Myometrial cell (primary cell): ENCODE data around the gene ZNF778. TPM values are rescaled to one million over a fixed set of nuclear protein-coding genes. Genes with fewer than 3 reads are reported as not detected.

Experiments used
- total RNA-seq: library from RNA; depleted of rRNA; stranded (reverse); fragments of >200 nt; gene quantifications from 2 replicates; pipeline ENCODE4 v1.2.3, GENCODE V29; 2015

The ZNF778 gene
- total RNA-seq: 5.8 TPM in 2 replicates

DNA sequence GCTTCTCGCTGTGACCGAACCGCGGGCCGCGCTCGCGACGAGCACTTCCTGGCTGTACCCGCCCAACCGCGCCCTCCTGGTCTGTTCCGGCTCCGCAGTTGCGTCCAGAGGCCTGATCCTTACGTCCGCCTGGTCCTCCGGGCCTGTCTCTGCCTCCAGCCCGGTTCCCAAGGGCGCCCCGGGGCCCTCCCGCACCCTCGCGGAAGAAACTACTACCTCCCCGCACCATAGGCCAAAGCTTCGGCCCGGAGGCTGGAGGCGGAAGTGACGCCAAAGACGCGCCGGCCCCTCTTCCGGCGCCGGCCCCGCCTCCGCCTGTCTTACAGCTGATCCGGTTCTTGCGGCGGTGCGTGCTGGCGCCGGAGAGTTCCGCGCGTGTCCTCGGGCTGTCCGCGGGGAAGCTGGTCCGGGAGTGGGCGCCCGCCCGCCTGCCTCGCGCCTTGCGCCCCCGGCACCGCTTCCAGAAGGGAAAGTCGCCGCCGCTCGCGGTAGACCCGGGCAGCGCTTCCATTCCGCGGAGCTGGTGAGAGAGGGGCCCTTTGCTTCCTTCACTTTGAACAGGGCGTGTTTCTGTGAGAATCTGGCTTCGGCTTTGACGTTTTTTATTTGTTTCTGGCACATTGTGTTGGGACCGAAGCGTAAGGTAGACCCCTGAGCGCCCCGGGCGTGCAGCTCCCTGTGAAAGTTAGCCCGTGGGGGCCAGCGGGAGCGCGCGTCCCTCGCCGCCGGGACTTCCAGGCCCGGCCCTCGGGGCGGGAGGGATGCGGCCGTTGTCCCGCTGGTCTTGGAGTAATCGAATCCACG, at the start of gene ZNF778:
ZNF778 (plus strand) TSS at position 316 of the 804 bp plus-strand sequence. CDS start 3,425 bp downstream, outside the sequence.

DNA sequence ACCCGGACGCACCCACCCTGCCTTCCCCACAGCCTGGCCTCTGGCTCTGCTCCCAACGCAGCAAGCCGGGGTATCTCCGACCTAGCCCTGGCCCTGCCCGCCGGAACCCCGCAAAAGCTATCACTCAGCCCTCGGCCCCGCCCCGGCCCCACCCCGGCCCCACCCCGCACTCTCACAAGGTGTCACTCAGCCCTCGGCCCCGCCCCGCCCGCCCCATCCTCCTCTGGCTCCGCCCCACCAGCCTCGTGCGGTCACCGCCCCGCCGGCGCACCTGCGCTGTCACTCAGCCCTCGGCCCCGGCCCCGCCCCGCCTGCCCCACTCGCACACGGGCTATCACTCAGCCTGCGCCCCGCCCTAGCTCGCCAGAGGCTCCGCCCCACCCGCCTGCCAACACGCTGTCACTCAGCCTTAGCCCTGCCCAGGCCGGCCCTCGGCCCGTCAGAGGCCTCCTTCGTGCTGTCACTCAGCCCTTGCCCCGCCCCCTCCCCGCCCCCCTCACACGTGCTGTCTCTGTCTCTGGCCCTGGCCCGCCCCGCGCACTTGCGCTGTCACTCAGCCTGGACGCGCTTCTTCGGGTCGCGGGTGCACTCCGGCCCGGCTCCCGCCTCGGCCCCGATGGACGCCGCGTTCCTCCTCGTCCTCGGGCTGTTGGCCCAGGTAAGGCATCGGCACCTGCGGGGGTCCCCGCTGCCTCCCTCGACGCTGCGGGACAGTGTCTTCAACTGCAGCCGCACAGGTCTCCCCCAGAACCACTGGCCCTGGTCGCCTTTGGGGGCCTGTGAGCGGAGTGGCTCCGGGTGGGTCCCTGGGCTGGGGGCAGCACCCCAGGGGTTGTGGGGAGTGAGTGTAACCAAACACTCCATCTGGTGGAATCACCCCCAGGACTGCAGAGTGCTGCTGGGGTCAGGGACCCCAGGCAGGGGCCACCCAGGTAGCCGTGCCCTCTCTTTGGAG, 46.0 kb upstream of the ZNF778 start, which contains the start of gene CDH15:
CDH15 (plus strand) TSS at position 533 of the 955 bp plus-strand sequence; CDS start at position 617, 84 bp downstream.

GRCh38 chr16:89200124-89200849, 17.2 kb upstream of the ZNF778 start, which contains the start of gene SLC22A31:
SLC22A31 (minus strand) TSS chr16:89200537; CDS start chr16:89200501, 36 bp downstream.

Other genes starting within 250 kb of the ZNF778 start
- gene CBFA2T3, start 240.5 kb upstream of the ZNF778 start, total RNA-seq: not detected in 2 replicates
- gene ACSF3, start 123.9 kb upstream of the ZNF778 start, total RNA-seq: 24.3 and 47.3 TPM in 2 replicates
- gene CDH15, start 46.0 kb upstream of the ZNF778 start, total RNA-seq: not detected in 2 replicates
- 0.58 TPM in 1 of 2 replicates, not detected in the other for gene SLC22A31, start 17.2 kb upstream of the ZNF778 start, total RNA-seq